GM20000 (cell line): ENCODE results near the gene MMP11.
A peak's percentile ranks its signal among the peaks of the same experiment; 100 is the strongest.

ENCODE experiments used
- DNase-seq: peaks from one replicate; pipeline ENCODE4 v3.0.0; 2012; ENCODE audit warnings: low spot score
- TF ChIP-seq, protein P1 (sequence below): IDR thresholded peaks from 2 replicates; pipeline ENCODE4 v1.5.1; 2012; ENCODE audit warnings: mild to moderate bottlenecking, control low read depth; ENCODE audit errors: extremely low read depth, missing control alignments

The MMP11 gene

GRCh38 chr22:23787910-23788309 is 15.3 kb downstream of the MMP11 start:
- TF ChIP-seq, protein P1, sequence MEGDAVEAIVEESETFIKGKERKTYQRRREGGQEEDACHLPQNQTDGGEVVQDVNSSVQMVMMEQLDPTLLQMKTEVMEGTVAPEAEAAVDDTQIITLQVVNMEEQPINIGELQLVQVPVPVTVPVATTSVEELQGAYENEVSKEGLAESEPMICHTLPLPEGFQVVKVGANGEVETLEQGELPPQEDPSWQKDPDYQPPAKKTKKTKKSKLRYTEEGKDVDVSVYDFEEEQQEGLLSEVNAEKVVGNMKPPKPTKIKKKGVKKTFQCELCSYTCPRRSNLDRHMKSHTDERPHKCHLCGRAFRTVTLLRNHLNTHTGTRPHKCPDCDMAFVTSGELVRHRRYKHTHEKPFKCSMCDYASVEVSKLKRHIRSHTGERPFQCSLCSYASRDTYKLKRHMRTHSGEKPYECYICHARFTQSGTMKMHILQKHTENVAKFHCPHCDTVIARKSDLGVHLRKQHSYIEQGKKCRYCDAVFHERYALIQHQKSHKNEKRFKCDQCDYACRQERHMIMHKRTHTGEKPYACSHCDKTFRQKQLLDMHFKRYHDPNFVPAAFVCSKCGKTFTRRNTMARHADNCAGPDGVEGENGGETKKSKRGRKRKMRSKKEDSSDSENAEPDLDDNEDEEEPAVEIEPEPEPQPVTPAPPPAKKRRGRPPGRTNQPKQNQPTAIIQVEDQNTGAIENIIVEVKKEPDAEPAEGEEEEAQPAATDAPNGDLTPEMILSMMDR: no peak
- DNase-seq: no peak

DNA sequence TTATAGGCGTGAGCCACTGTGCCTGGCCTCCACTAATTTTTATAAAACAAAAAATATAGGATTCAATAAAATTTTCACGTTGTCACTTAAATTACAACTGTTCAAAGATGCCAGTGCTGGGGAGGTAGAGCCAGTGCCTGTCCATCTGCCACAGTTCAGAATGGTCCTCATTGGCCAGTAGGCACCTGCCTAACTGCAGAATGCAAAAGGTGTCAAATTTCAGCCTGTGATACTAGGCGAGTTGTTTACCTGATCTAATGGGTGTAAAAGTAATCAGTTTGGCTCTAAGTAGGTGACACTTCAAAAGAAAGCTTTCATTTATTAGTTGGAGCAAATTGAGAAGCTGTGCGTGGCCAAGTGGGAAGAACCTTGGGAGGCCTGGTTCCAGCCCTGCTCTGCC is 16.5 kb downstream of the MMP11 start:
- TF ChIP-seq, protein P1: no peak
- DNase-seq: peak; percentile 1

GRCh38 chr22:23789638-23790037 is 17.0 kb downstream of the MMP11 start:
- peak; percentile 6 for DNase-seq
- TF ChIP-seq, protein P1: no peak

DNA sequence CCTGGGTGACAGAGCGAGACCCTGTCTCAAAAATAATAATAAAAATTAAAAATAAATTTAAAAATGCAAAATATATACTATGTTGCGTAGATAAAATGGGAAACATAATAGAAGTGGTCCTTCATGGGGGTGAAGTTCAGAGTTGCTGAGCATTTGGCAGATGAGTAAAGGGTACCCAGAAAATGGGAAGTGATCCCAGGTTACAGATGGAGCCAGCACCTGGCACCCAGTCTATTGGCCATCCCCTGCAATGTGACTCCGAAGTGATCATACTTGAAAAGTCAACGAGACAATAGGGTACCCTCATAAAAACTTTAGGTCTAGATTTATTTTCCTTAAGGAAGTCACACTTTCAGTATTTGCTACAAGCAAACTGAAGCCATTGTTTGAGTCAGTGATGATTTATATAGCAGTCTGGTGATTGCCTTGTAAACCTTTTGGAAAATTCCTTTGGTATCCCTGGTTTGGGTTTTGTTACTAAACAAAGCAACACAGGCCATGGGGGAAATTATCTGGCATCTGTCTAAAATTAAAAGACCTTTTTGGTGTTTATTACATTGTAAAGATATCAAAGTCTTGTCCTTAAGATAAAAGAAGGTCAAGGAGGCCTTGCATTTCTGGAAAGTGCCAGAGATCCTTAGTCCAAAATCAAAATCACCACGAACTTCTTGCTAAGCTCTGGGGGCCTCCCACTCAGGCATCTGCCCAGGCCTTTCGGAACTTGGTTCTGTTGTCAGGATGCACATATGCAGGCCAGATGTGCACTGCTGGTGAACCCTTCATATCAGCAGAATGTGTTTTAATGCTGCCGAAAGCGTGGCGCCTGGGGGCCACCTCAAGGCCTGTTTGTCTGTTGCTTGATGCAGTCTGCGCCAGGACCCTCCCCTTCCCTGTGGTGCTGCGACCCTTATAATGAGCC is 18.4 kb downstream of the MMP11 start:
- peak; percentile 2 for DNase-seq
- TF ChIP-seq, protein P1: no peak

- peak; percentile 1 for DNase-seq
- TF ChIP-seq, protein P1: no peak
These were observed 19.3 kb downstream of the MMP11 start for GRCh38 chr22:23791738-23792645.

DNA sequence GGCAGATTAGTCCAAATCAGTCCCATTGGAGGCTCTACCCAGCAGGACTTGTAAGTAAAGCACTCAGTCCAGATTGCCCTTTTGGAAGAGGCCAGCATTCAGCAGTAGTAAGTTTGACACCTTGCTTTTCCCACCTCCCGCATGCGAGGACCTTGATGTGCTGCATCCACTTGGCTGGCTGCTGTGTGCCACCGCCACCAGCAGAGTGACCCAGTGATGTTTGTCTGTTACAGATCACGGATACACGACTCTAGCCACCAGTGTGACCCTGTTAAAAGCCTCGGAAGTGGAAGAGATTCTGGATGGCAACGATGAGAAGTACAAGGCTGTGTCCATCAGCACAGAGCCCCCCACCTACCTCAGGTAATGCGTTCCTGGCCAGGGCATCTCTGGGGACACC is 20.7 kb downstream of the MMP11 start:
- DNase-seq: no peak
- TF ChIP-seq, protein P1: no peak

DNA sequence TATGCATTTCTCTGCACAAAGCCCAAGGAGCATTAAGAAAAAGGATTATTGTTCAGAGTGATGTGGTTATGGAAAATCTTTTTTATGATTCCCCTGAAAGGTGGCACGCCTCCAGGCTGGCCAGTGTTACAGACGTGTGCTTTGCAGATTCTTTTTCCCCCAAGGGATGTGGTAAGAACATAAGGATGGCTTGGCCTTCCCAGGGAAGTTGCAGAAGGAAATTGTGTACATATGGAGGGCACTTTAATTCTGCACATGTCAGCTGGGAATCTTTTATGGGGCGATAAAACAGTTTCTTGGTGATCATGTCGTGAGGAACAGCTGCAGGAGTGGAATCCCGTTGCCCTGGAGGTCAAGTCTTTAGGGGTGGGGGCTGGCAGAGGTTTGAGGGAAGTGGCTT is 23.8 kb downstream of the MMP11 start:
- no peak for DNase-seq
- TF ChIP-seq, protein P1: no peak
